ENCODE data around the gene LMF1. TPM values are rescaled to one million over a fixed set of nuclear protein-coding genes. Genes with fewer than 3 reads are reported as not detected.

LMF1 gene
- total RNA-seq, 1 donor: 29.4 TPM

DNA sequence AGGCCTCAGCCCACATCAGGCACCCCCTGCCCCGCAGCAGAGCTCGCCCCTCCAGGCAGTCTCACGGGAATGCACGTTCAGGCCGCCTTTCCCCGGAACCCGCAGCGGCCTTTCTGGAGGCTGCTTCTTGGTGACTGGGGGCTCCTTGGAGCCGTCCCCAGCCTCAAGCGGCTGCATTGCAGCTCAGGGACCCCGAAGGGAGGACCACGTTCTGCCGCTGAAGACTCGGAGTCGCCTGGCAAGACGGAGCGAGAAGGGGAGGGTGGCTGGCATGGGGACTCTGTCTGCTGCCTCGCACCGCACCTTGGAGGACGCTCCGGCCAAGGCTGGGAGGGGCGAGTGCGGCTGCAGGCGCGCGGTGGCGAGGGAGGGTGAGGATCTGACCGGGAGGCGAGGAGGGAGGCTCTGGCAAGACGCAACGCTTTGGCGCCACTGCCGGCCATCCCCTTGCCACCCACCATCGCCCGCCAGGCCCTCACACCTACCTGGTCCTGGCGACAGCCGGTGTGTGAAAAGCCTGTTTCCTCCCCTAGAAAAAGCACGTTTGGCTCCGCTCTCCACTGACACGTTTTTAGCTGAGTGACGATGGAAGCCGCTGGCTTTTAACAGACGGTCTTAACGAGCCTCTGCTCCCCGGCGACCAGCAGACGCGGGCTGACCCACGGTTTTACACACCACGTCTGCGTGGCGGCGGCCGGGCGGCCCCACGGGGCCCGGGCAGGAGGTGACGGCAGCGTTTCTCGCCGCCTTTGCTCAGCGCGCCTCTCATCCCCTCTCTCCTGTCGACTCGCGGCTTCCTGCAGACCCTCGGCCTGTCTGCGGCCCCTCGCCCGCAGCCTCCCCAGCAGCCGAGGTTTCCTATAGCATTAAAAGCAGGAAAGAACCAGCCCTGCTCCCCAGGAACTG lies 153.5 kb downstream of the LMF1 start:
- H3K4me3 ChIP-seq (ENCODE audit: low read depth, low read length): no peak overlapping the region
- TF ChIP-seq, protein P1, sequence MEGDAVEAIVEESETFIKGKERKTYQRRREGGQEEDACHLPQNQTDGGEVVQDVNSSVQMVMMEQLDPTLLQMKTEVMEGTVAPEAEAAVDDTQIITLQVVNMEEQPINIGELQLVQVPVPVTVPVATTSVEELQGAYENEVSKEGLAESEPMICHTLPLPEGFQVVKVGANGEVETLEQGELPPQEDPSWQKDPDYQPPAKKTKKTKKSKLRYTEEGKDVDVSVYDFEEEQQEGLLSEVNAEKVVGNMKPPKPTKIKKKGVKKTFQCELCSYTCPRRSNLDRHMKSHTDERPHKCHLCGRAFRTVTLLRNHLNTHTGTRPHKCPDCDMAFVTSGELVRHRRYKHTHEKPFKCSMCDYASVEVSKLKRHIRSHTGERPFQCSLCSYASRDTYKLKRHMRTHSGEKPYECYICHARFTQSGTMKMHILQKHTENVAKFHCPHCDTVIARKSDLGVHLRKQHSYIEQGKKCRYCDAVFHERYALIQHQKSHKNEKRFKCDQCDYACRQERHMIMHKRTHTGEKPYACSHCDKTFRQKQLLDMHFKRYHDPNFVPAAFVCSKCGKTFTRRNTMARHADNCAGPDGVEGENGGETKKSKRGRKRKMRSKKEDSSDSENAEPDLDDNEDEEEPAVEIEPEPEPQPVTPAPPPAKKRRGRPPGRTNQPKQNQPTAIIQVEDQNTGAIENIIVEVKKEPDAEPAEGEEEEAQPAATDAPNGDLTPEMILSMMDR (IDR thresholded peaks at IDR 0.05; ENCODE audit: insufficient read depth, low read length): no peak
- DNase-seq (ENCODE audit: low read depth): no peak

DNA sequence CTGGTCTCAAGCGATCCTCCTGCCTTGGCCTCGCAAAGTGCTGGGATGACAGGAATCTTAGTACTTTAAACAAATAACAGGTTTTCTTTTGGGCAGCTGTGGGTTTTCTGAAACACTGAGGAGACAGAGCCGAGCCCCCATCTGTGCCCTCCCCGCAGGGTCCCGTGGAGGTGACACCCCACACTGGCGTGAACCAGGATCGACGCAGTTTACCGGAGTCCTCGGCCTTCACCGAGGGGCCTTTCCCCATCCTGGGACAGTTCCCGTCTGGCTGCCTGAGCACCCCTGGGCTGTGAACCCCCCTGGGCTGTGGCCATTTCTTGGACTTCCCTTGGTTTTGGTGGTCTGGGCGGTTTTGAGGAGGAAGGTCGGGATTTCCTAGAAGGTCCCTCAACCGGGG lies 154.9 kb downstream of the LMF1 start:
- no peak for DNase-seq (ENCODE audit: low read depth)
- no peak overlapping the region for H3K4me3 ChIP-seq (ENCODE audit: low read depth, low read length)
- TF ChIP-seq, protein P1 (IDR thresholded peaks at IDR 0.05; ENCODE audit: insufficient read depth, low read length): no peak

DNA sequence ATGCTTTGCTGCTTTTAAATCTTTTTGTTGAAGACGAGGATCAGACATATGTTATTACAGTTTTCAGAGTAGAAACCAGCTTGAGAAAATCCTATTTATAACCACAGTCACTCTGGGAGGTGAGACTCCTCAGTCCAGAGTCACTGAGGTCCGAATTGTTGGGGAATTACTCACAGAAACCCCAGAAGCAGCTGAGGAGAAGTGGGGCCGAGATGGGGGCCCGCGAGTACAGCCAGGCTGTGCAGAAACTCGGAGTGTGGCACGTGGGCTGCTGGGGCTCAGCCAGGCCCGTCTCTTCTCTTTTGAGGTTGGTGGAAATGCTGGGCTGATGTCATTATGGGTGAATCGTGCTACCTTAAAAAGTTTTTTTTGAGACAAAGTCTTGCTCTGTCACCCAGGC lies 155.8 kb downstream of the LMF1 start:
- TF ChIP-seq, protein P1 (IDR thresholded peaks at IDR 0.05; ENCODE audit: insufficient read depth, low read length): no peak
- no peak overlapping the region for H3K4me3 ChIP-seq (ENCODE audit: low read depth, low read length)
- peak; percentile 17 for DNase-seq (ENCODE audit: low read depth)

DNA sequence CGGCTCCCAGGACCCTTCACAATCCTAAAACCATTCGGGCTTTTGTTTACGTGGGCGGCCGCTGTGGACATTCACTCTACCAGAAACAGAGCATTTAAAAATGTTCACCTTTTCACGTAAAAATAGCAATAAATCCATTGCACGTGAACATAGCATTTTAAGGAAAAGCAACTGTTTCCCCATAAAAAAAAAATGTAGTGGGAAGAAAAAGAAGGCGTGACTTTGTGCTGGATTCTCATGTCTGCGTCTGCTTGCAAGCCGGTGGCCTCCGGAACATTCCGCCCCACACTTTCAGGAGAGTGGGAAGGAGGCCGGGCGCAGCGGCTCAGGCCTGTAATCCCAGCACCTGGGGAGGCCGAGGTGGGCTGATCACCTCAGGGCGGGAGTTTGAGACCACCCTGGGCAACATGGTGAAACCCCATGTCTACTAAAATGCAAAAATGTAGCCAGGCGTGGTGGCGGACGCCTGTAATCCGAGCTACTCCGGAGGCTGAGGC lies 156.8 kb downstream of the LMF1 start:
- no peak overlapping the region for H3K4me3 ChIP-seq (ENCODE audit: low read depth, low read length)
- no peak for DNase-seq (ENCODE audit: low read depth)
- TF ChIP-seq, protein P1 (IDR thresholded peaks at IDR 0.05; ENCODE audit: insufficient read depth, low read length): no peak

DNA sequence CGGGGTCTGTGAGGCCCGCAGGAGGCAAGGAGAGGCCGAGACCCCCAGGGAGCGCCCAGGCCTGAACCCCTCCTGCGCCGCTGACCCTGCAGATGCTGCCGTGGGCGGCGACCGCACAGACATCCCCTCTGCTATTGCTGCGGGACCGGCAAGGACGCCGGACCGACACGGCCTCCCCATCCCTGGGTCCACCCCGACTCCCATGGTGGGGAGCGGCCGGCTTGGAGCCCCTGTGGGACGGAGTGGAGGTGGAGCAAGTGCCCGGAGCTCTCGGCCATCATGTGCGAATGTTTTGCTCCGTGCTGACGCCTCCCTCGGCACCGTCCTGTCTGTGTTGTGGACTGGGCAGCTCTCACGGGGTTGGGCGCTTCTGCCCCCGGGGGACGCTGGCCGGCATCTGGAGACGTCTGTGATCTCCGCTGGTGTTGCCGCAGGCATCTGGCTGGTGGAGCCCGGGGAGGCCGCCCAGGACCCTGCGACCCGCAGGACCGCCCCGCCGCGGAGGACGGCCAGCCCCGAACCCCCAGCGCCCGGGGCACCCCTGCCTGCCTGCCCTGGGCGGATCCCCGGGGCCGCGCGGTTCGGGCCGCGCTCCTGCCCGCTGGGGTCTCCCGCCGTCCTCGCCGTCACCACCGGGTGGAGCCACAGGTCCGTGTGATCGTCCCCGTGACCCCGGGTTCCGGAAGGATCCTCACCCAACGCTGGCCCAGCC lies 157.4 kb downstream of the LMF1 start:
- peak; percentile 21 for DNase-seq (ENCODE audit: low read depth)
- TF ChIP-seq, protein P1 (IDR thresholded peaks at IDR 0.05; ENCODE audit: insufficient read depth, low read length): peak; percentile 56
- H3K4me3 ChIP-seq (ENCODE audit: low read depth, low read length): peak overlapping the region; percentile 33

DNA sequence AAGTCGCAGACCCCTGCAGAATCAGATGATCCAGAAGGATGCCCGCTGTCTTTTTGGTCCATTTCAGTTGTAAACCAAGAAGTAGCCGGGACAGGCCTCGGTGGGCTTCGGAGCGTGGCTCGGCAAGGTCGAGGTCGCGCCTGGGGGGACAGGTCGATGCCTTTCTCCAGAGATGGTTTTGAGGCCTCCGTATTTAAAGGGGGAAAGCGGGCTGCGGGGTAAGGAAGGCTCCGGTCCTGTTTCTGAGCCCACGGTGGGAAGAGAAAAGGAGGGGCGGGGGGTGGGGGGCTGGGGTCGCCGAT lies 162.7 kb downstream of the LMF1 start:
- TF ChIP-seq, protein P1 (IDR thresholded peaks at IDR 0.05; ENCODE audit: insufficient read depth, low read length): no peak
- DNase-seq (ENCODE audit: low read depth): no peak

More for the DNA sequence above, 162.7 kb downstream of the LMF1 start:
- peak overlapping the region; percentile 86 for H3K4me3 ChIP-seq (ENCODE audit: low read depth, low read length)
